ENCODE measurements around the gene RIPOR2. TPM values are rescaled to one million over a fixed set of nuclear protein-coding genes. Genes with fewer than 3 reads are reported as not detected.

Gene RIPOR2
- total RNA-seq, 1 donor from 2014 or later, result 9.9 TPM

DNA sequence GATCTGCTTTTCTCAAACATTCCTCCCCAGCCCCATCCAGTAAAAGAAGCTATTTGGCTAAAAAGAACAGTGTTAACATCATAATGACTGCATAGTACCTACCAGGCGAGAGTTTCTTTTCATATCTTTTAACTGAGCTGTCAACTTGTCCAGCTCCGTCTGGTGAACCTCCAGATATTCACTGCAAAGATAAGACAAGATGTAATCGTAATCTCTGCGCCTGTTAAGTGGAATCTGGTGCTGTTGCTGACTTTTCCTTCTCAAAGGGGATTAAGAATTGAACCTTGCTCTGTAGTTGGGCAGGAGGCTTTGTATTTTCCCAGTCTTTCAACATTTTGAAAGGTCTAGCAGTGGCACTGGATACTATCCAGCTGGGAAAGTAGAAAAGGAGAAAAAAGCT, 63.0 kb downstream of the RIPOR2 start:
- H3K9me3 ChIP-seq (ENCODE audit: control insufficient read depth in 3 of 3, low read length in 3 of 3), result peaks cover 0 to 2% (median 0%) of the 10 kb centered on the region in 3 donors
- no peaks in the 10 kb centered on the region for H3K27me3 ChIP-seq (ENCODE audit: control insufficient read depth in 3 of 3, insufficient read depth in 3 of 3, low read length in 3 of 3)
- peaks cover 0 to 7% (median 0%) of the 10 kb centered on the region in 3 donors for H3K4me1 ChIP-seq (ENCODE audit: control insufficient read depth in 3 of 3, insufficient read depth in 3 of 3, low read length in 3 of 3)
- no peak overlapping the region for H3K27ac ChIP-seq (ENCODE audit: low read depth, low read length)
- H3K36me3 ChIP-seq (ENCODE audit: control insufficient read depth in 3 of 3, insufficient read depth in 3 of 3, low read length in 3 of 3), result peaks cover 14 to 34% (median 26%) of the 10 kb centered on the region in 3 donors
- H3K9ac ChIP-seq (ENCODE audit: low read depth in 1 of 3, low read length in 3 of 3), result no peak overlapping the region
- no peak overlapping the region for H3K4me3 ChIP-seq (ENCODE audit: low read length in 3 of 3)

DNA sequence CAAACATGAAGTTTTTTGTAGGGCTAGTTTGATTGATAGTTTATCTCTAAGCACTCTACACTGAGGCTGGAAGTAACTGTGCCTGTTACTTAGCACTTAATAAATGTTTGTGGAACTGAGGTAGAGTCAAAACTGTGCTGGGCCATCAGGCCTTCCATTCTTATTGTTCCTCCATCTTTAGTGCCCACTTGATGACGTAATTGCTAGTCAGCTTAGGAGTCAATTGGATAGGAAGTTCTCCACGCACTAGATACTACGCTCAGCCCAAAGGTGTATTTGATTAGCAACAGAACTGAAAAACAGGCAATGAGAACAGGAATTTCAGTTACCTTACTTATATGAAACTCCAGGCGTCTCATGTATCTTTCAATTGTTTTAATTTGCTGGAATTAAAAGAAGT, 67.0 kb downstream of the RIPOR2 start:
- Histone ChIP-seq H3K27me3 (ENCODE audit: control insufficient read depth in 3 of 3, insufficient read depth in 3 of 3, low read length in 3 of 3) (no peaks in the 10 kb centered on the region), H3K9me3 (ENCODE audit: control insufficient read depth in 3 of 3, low read length in 3 of 3) (no peaks in the 10 kb centered on the region), H3K9ac (ENCODE audit: low read depth in 1 of 3, low read length in 3 of 3) (no peak overlapping the region), H3K4me3 (ENCODE audit: low read length in 3 of 3) (no peak overlapping the region), H3K36me3 (ENCODE audit: control insufficient read depth in 3 of 3, insufficient read depth in 3 of 3, low read length in 3 of 3) (peaks cover 17 to 51% (median 29%) of the 10 kb centered on the region in 3 donors), H3K27ac (ENCODE audit: low read depth, low read length) (no peak overlapping the region), H3K4me1 (ENCODE audit: control insufficient read depth in 3 of 3, insufficient read depth in 3 of 3, low read length in 3 of 3) (peaks cover 0 to 5% (median 4%) of the 10 kb centered on the region in 3 donors)

DNA sequence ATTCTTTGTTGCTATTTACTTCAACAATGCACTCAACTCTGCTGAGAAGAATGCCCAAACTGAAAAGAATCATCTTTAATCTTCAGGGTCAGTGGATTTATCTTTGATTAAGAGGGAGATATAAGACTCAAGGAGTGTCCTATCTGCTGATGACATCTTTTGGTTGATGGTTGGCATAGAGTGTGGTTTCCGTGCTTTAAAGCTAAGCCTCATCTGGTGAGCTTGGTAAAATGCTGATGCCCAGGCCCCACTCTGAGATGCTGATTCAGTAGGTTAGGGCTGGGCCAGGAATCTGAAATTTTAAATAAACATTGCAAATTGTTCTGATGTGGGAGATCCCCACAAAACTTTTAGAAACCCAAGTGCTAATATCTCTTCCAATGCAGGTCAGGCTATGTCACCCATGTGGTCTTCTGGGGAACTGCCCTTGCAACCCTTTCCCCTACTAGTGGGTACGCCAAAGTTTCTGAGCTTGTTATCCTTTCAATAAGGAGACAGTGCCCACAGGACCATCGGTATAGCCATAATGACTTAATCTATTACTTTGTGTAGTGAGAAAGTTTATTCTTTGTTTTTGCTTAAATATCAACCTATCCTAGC, 68.6 kb downstream of the RIPOR2 start:
- no peaks in the 10 kb centered on the region for H3K9me3 ChIP-seq (ENCODE audit: control insufficient read depth in 3 of 3, low read length in 3 of 3)
- H3K4me3 ChIP-seq (ENCODE audit: low read length in 3 of 3), result no peak overlapping the region
- no peak overlapping the region for H3K27ac ChIP-seq (ENCODE audit: low read depth, low read length)
- H3K27me3 ChIP-seq (ENCODE audit: control insufficient read depth in 3 of 3, insufficient read depth in 3 of 3, low read length in 3 of 3), result no peaks in the 10 kb centered on the region
- peaks cover 0 to 5% (median 4%) of the 10 kb centered on the region in 3 donors for H3K4me1 ChIP-seq (ENCODE audit: control insufficient read depth in 3 of 3, insufficient read depth in 3 of 3, low read length in 3 of 3)
- H3K36me3 ChIP-seq (ENCODE audit: control insufficient read depth in 3 of 3, insufficient read depth in 3 of 3, low read length in 3 of 3), result peaks cover 10 to 46% (median 24%) of the 10 kb centered on the region in 3 donors
- no peak overlapping the region for H3K9ac ChIP-seq (ENCODE audit: low read depth in 1 of 3, low read length in 3 of 3)

DNA sequence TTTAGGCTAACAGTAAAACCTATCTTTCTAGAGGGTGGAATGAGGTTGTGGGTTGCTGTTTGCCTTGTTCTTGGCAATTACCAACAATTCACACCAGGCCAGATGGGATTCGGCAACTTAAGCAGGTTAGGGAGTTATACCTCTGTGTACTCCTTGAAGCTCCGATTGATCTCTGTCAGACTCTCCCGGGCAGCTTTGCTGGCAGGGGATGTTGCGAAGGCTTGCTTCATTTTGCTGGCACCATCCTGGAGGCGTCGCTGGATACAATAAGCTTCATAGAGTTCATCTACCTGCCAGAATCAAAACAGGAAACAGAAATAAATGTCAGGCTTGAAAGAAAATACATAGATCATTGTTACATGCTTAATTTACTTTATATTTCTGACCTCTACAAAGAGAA, 70.6 kb downstream of the RIPOR2 start:
- no peaks in the 10 kb centered on the region for H3K9me3 ChIP-seq (ENCODE audit: control insufficient read depth in 3 of 3, low read length in 3 of 3)
- peaks cover 25 to 50% (median 26%) of the 10 kb centered on the region in 3 donors for H3K36me3 ChIP-seq (ENCODE audit: control insufficient read depth in 3 of 3, insufficient read depth in 3 of 3, low read length in 3 of 3)
- peaks cover 0 to 5% (median 4%) of the 10 kb centered on the region in 3 donors for H3K4me1 ChIP-seq (ENCODE audit: control insufficient read depth in 3 of 3, insufficient read depth in 3 of 3, low read length in 3 of 3)
- H3K27me3 ChIP-seq (ENCODE audit: control insufficient read depth in 3 of 3, insufficient read depth in 3 of 3, low read length in 3 of 3), result no peaks in the 10 kb centered on the region
- no peak overlapping the region for H3K9ac ChIP-seq (ENCODE audit: low read depth in 1 of 3, low read length in 3 of 3)
- H3K4me3 ChIP-seq (ENCODE audit: low read length in 3 of 3), result no peak overlapping the region
- H3K27ac ChIP-seq (ENCODE audit: low read depth, low read length), result no peak overlapping the region

DNA sequence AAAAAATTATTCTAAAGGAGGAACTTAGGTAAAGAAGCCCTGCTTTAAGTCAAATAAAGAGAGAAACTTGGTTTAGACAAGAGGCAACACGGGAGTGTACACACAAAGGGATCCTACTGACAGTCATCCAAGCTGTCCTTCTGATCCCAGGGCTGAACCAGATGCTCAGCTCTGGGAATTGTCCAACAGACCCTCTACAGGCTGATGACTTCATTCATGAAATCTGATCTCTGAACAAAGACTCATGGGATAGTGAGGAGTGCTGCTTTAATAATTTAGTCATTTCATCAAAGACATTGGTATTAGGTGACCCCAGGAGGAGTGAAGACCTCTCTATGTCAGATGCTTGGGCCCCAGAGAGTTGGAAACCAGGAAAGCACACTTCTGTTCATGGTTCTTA, 71.4 kb downstream of the RIPOR2 start:
- Histone ChIP-seq H3K4me1 (ENCODE audit: control insufficient read depth in 3 of 3, insufficient read depth in 3 of 3, low read length in 3 of 3) (peaks cover 0 to 5% (median 4%) of the 10 kb centered on the region in 3 donors), H3K27me3 (ENCODE audit: control insufficient read depth in 3 of 3, insufficient read depth in 3 of 3, low read length in 3 of 3) (no peaks in the 10 kb centered on the region), H3K4me3 (ENCODE audit: low read length in 3 of 3) (no peak overlapping the region), H3K27ac (ENCODE audit: low read depth, low read length) (no peak overlapping the region), H3K36me3 (ENCODE audit: control insufficient read depth in 3 of 3, insufficient read depth in 3 of 3, low read length in 3 of 3) (peaks cover 26 to 57% (median 29%) of the 10 kb centered on the region in 3 donors), H3K9ac (ENCODE audit: low read depth in 1 of 3, low read length in 3 of 3) (no peak overlapping the region), H3K9me3 (ENCODE audit: control insufficient read depth in 3 of 3, low read length in 3 of 3) (no peaks in the 10 kb centered on the region)

DNA sequence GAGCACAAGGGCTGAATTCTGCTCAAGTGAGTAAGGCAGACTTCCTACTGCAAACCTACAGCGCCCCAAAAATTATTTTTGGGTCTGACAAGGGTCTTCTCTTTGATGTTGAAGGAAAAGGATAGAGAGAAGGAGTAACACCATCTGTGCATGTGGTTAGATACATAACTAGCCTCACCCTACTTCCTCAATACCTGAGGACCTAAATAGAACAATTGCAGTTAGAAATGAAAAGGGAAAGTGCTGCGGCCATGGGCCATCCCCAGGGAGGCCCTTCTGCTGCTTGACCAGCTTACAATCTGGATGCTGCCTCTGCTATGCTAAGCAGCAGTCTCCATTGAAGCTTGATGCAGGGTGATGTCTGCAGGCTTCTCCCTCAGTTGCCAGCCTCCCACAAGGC, 73.8 kb downstream of the RIPOR2 start:
- no peak overlapping the region for H3K27ac ChIP-seq (ENCODE audit: low read depth, low read length)
- no peaks in the 10 kb centered on the region for H3K27me3 ChIP-seq (ENCODE audit: control insufficient read depth in 3 of 3, insufficient read depth in 3 of 3, low read length in 3 of 3)
- no peak overlapping the region for H3K9ac ChIP-seq (ENCODE audit: low read depth in 1 of 3, low read length in 3 of 3)
- H3K4me1 ChIP-seq (ENCODE audit: control insufficient read depth in 3 of 3, insufficient read depth in 3 of 3, low read length in 3 of 3), result peaks cover 4 to 6% (median 5%) of the 10 kb centered on the region in 3 donors
- peaks cover 32 to 55% (median 33%) of the 10 kb centered on the region in 3 donors for H3K36me3 ChIP-seq (ENCODE audit: control insufficient read depth in 3 of 3, insufficient read depth in 3 of 3, low read length in 3 of 3)
- no peak overlapping the region for H3K4me3 ChIP-seq (ENCODE audit: low read length in 3 of 3)
- H3K9me3 ChIP-seq (ENCODE audit: control insufficient read depth in 3 of 3, low read length in 3 of 3), result no peaks in the 10 kb centered on the region

DNA sequence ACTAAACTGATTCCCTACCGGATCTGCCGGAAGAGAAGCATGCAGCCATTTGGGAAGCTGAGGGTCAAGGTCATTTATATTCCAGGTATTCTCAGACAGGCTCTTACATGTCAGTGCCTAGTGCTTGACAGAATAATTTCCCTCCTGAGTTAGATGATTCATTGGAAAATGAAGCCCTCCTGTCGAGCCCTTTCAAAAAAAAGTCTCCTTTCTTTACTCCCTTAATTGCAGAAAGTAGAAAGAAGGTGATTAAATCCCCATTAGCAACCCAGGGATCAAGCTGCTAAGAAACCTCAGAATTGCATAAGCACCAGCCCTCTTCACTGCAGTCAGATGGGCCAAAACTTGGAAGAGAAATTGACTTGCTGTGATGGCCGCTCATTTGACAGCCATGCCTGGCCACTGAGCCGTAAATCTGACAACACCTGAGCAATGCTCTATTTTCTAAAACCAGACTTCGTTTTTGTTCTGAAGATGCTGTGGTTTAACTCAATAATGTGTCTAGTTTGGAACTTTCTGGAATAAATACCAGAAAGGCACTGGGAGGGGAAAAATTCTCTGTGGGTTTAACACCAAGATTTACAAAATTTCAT, 76.1 kb downstream of the RIPOR2 start:
- Histone ChIP-seq H3K27ac (ENCODE audit: low read depth, low read length) (no peak overlapping the region), H3K9ac (ENCODE audit: low read depth in 1 of 3, low read length in 3 of 3) (no peak overlapping the region), H3K36me3 (ENCODE audit: control insufficient read depth in 3 of 3, insufficient read depth in 3 of 3, low read length in 3 of 3) (peaks cover 29 to 48% (median 30%) of the 10 kb centered on the region in 3 donors), H3K4me3 (ENCODE audit: low read length in 3 of 3) (no peak overlapping the region), H3K27me3 (ENCODE audit: control insufficient read depth in 3 of 3, insufficient read depth in 3 of 3, low read length in 3 of 3) (no peaks in the 10 kb centered on the region), H3K4me1 (ENCODE audit: control insufficient read depth in 3 of 3, insufficient read depth in 3 of 3, low read length in 3 of 3) (peaks cover 3 to 6% (median 5%) of the 10 kb centered on the region in 3 donors), H3K9me3 (ENCODE audit: control insufficient read depth in 3 of 3, low read length in 3 of 3) (no peaks in the 10 kb centered on the region)

DNA sequence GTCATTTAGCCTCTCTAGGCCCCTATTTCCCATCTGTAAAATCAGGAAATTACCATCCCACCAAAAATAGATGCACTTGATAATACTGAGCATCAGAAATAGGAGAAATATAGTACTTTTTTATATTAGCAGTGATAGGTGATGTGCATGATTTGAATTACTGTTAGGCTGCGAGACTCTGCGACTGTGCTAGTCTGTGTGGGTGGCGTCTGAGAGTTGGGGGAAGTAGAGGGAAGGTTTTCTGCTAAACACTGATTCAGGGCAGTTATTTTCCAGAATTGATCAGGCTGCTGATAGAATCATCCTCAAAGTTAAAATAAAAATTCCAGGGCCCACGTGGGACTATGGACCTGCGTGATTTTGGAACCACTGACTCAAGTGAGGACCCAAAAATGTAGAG, 76.6 kb downstream of the RIPOR2 start:
- Histone ChIP-seq H3K27me3 (ENCODE audit: control insufficient read depth in 3 of 3, insufficient read depth in 3 of 3, low read length in 3 of 3) (no peaks in the 10 kb centered on the region), H3K9ac (ENCODE audit: low read depth in 1 of 3, low read length in 3 of 3) (no peak overlapping the region), H3K36me3 (ENCODE audit: control insufficient read depth in 3 of 3, insufficient read depth in 3 of 3, low read length in 3 of 3) (peaks cover 25 to 46% (median 27%) of the 10 kb centered on the region in 3 donors), H3K9me3 (ENCODE audit: control insufficient read depth in 3 of 3, low read length in 3 of 3) (no peaks in the 10 kb centered on the region), H3K4me1 (ENCODE audit: control insufficient read depth in 3 of 3, insufficient read depth in 3 of 3, low read length in 3 of 3) (peaks cover 3 to 6% (median 5%) of the 10 kb centered on the region in 3 donors), H3K27ac (ENCODE audit: low read depth, low read length) (no peak overlapping the region), H3K4me3 (ENCODE audit: low read length in 3 of 3) (no peak overlapping the region)

DNA sequence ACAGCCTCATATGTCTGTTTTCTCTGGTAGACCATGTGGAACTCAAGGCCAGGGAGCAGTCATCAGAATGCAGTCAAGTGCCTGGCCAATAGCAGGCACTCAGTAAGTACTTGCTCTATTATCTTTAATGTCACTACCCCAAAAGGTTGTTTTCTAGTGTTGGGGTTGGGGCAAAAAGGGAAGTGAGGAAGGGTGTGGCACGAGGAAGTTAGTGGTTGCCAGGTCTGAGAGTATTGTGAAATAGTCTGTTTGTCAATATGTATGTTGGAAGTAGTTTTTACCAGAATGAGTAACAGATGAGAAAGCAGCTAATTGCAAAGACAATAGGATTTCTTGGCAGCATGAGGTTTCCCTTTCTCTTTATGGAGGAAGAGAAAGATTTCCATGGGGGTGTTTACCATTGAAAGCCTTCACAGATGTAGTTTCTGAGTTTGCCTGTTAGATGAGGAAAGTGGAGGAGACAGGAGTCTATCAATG, 77.5 kb downstream of the RIPOR2 start:
- H3K27me3 ChIP-seq (ENCODE audit: control insufficient read depth in 3 of 3, insufficient read depth in 3 of 3, low read length in 3 of 3), result no peaks in the 10 kb centered on the region
- H3K4me3 ChIP-seq (ENCODE audit: low read length in 3 of 3), result no peak overlapping the region
- no peaks in the 10 kb centered on the region for H3K9me3 ChIP-seq (ENCODE audit: control insufficient read depth in 3 of 3, low read length in 3 of 3)
- H3K4me1 ChIP-seq (ENCODE audit: control insufficient read depth in 3 of 3, insufficient read depth in 3 of 3, low read length in 3 of 3), result peaks cover 3 to 6% (median 5%) of the 10 kb centered on the region in 3 donors
- H3K36me3 ChIP-seq (ENCODE audit: control insufficient read depth in 3 of 3, insufficient read depth in 3 of 3, low read length in 3 of 3), result peaks cover 23 to 46% (median 27%) of the 10 kb centered on the region in 3 donors
- no peak overlapping the region for H3K9ac ChIP-seq (ENCODE audit: low read depth in 1 of 3, low read length in 3 of 3)
- H3K27ac ChIP-seq (ENCODE audit: low read depth, low read length), result peak overlapping the region; percentile 39
